GM11168 (cell line): ENCODE data around the gene EEF1A2.

Experiments
- in situ Hi-C: fragments of 300-500 bp; cut with MboI; formaldehyde crosslinking; loops from one replicate; pipeline ENCODE4 v1.12.0; 2022; ENCODE audit warnings: low sequenced_read_pairs; ENCODE audit not compliant: unreplicated experiment

Gene EEF1A2

GRCh38 chr20:63440366-63440955, 58.4 kb downstream of the EEF1A2 start:
- in situ Hi-C loops: no loop called here

DNA sequence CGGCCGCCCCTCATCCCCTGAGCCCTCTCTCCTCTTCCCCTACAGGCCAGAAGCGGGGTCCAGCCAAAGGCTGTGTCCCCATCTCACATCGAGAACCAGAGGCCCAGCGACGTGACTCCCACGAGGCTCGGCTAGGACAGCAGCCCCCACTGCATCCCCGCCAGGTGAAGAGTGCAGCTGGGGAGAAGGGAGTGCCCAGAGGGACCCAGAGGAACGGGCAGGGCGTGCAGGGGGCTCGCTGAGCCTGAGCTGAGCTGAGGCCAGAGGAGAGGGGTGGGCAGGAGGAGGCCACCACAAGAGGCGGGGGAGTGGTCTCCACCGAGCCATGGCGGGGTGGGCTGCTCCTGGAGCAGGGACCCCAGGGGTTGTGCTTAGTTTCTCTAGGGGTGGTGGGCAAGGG, 59.0 kb downstream of the EEF1A2 start:
- in situ Hi-C loops: no loop called here

- in situ Hi-C loops: no loop called here
Measured at GRCh38 chr20:63438121-63438520, 60.8 kb downstream of the EEF1A2 start.
